Left colon (tissue), 2 donors: ENCODE results near the gene EFNA5. TPM values are rescaled to one million over a fixed set of nuclear protein-coding genes. Genes with fewer than 3 reads are reported as not detected.

Experiments used
- ATAC-seq: fragments of 200-7000 bp; cut with Tn5 transposase; one replicate; pipeline ENCODE4 v1.9.1; 2020; ENCODE audit warnings: mild to moderate bottlenecking, moderate library complexity
- DNase-seq, 2 donors: peaks; one replicate each; pipeline ENCODE4 v3.0.0-alpha.2; 2020
- intact Hi-C, 2 donors: fragments of 100-400 bp; cut with DNase I in 1 of 2; cut with micrococcal nuclease in 1 of 2; formaldehyde crosslinking; loops; one replicate each; pipeline versions ENCODE4 v1.11.2 to v1.14.0; 2022; cut with DNase I, micrococcal nuclease
- total RNA-seq, 2 donors: library from RNA; stranded (reverse); fragmentation: NEBNext Ultra II Directional; extraction: Animal tissue kit (Norgen Biotek cat#: 25700); gene quantifications; one replicate each; pipeline ENCODE4 v1.2.1, GENCODE V29; 2021
- donor health status: DM: no; HTN: no; CAD: no.
- donor health status: DM: yes; HTN: yes; CAD: no.

Gene EFNA5
- total RNA-seq, 2 donors from 2014 or later, result 10.4 to 19.1 TPM

GRCh38 chr5:107539726-107540330 lies 130.9 kb downstream of the EFNA5 start:
- DNase-seq (no peak), ATAC-seq (no peak)
- intact Hi-C loops, result no loop called here

DNA sequence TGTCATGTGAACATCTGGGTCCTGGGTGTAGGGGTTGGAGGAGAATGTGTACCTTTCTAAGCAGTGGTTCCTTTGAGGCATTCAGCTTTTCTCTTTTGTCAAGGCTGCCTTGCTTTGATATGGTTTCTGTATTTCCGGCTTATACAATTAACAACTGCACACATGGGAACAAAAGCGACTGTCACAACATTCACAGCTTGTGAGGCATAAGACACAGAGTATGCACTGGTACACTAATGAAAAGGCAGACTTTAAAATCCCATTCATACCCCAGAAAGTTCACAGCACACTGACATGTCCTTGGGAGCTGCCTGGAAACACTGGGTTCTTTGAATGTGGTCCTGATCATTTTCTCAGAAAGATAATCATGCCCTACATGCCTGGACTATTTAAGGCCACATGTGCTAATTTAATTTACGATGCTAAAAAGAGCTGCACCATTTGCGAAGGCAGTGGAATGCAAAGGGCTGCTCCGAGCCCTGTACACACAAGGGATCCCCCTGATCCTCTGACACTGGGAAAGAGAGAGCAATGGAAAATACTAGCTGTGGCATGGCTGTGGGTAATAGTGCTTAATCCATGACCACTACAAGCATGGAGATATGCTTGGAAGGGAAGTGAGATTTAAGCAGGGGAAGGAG lies 131.8 kb downstream of the EFNA5 start:
- intact Hi-C loops, result no loop called here
- DNase-seq (no peak), ATAC-seq (no peak)

DNA sequence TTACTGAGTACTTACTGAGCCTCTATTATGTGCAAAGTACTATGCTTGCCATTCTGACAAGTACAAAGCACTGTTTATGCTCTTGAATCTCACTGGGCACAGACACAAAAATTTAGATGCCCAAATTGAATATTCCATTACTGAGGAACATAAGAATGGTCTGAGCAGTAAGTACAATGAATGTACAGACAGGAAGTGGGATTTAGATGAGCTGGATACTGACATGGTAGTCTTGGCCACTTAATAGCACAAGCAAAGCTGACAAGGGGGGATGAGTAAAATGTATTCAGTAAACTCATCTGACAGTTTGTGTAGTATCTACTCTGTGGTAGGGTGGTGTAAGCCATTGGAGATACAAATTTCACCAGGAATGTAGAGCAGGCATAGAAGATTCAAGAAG lies 132.4 kb downstream of the EFNA5 start:
- ATAC-seq (no peak), DNase-seq (no peak)
- intact Hi-C loops, result no loop called here

DNA sequence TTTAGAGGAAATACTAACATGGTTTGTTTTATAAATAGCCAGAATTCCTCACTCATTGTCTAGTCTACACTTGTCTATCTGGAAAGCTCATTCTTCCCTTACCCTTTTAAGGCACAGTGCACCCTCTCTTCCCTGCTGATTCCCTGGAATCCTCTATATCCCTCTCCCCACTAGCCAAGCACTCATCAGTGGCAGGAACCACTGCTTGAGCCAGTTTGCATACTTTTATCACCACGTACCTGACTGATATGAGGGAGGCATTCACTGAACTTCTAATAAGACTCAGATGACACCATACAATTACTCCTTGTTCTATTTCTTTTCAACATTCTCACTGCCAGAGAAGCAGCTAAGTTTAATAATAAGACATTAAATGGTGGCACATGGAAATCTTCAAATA lies 134.9 kb downstream of the EFNA5 start:
- ATAC-seq (no peak), DNase-seq (no peak)
- intact Hi-C loops, result no loop called here

- intact Hi-C loops, result no loop called here
- ATAC-seq (no peak), DNase-seq (no peak)
Observed at GRCh38 chr5:107533910-107534876, 136.5 kb downstream of the EFNA5 start.

GRCh38 chr5:107532916-107533315 lies 137.8 kb downstream of the EFNA5 start:
- no peak for ATAC-seq
- intact Hi-C loops, result no loop called here
- no peak for DNase-seq

DNA sequence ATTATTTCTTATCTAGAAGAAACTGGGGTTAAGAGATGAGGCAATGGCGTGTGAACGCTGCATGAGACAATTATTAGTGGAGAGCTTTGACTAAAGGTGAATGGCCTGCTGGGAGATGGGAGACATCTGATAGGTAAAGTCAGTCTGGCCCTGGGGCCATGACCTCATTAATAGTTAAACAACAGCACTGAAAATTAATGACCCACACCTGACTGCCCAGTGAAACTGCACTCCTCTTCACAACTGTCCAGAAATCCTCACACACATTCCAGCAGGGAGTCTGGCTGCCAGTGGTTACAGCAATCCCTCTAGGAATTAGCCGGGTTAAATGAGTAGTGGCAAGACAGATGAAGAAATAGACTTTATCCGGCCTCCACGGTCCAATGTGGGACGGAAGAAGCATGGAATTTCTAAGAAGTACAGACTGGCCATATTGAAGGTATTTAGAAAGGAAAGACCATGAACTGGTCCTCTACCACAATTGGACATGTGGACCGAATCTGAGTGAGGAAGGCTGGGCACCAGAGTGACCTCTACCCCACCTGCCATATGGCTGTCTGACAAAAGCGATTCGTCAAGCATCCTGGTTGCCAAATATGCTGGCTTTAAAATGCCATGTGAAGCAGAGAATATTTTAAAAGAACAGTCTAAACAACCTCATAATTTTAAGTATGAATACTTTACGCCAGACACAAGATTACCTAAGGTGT lies 138.4 kb downstream of the EFNA5 start:
- DNase-seq (no peak), ATAC-seq (no peak)
- intact Hi-C loops, result no loop called here

GRCh38 chr5:107531308-107531707 lies 139.4 kb downstream of the EFNA5 start:
- intact Hi-C loops, result no loop called here
- DNase-seq, result no peak
- ATAC-seq, result no peak

- intact Hi-C loops, result no loop called here
- ATAC-seq (no peak), DNase-seq (no peak)
Observed at GRCh38 chr5:107529618-107530017, 141.1 kb downstream of the EFNA5 start.

GRCh38 chr5:107526270-107526937 lies 144.3 kb downstream of the EFNA5 start:
- no peak for ATAC-seq
- intact Hi-C loops, result no loop called here
- no peak for DNase-seq

DNA sequence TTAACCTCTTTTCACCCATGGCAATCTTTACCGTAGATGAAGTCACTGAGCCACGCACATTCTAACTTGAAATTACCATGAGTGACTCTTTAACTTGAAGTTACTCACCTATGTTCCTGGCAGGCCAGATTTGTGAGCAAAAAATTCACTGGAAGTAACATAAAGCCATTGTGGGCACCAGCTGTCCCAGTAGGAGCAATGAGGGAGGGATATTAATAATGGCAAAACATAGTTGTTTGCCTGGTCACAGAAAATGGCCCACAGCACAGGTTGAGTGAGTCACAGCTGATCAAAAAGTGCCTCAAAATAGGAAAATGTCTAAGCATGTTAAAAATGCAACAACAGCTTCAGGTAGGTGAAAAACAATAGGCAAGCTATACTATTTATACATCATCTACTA lies 146.6 kb downstream of the EFNA5 start:
- ATAC-seq (no peak), DNase-seq (no peak)
- intact Hi-C loops, result no loop called here

- ATAC-seq, result no peak
- DNase-seq, result no peak
- intact Hi-C loops, result no loop called here
Observed at GRCh38 chr5:107523029-107523680, 147.6 kb downstream of the EFNA5 start.

DNA sequence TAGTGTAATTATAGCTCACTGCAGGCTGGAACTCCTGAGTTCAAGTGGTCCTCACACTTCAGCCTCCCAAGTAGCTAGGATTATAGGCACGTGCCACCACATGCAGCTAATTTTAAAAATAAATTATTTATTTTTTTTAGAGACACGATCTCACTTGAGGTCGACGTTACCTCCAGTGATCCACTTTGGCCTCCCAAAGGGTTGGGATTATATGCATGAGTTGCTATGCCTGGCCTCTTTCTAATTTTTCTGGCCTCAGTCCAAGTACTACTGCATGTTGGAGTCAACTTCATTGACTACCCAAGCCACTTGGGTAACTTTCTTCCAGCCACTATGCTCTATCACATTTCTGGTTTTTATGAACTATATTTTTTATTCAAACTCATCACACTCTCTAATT lies 148.3 kb downstream of the EFNA5 start:
- DNase-seq (no peak), ATAC-seq (no peak)
- intact Hi-C loops, result no loop called here

DNA sequence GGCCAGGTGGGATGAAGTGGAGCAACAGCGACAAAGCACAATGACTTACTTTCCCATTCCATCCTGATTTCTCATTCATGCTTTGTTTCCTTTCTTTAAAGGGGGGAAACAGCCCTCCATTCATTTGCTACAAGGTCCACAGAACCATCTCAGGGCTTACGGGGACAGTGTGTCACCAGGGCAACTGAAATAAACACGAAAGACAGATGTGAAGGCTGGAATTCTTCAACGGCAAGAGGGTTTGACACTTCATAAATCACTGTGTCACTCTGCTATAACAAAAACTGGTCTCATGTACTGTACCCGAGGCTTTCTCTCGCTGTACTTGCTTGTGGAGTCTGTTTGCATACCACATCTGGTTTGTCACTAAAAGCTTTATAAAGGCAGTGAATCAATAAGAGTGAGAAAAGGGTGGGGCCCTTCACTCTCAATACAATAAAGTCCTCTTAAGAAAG lies 150.8 kb downstream of the EFNA5 start:
- DNase-seq (no peak), ATAC-seq (peak; percentile 81)

DNA sequence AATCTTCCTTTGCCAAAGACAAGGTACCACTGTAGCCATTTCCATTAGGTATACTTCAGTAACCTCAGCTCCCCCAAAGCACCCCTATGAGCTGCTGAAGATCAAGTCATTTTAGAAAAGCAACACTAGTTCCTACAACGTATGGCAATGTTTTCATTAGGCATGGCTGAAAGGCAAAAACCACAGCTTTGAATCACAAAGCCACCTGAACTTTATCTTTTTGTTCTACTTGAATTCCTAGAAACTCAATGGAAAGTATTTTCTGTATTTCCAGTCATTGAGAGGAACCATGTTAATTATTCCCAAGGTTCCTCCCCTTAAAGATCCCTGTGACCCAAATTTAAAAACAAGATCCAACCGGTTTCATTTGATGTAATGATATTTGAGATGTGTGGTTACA lies 152.1 kb downstream of the EFNA5 start:
- DNase-seq (no peak), ATAC-seq (no peak)
- intact Hi-C loops, result no loop called here

More for the DNA sequence above, 150.8 kb downstream of the EFNA5 start:
- intact Hi-C loops, result no loop called here

DNA sequence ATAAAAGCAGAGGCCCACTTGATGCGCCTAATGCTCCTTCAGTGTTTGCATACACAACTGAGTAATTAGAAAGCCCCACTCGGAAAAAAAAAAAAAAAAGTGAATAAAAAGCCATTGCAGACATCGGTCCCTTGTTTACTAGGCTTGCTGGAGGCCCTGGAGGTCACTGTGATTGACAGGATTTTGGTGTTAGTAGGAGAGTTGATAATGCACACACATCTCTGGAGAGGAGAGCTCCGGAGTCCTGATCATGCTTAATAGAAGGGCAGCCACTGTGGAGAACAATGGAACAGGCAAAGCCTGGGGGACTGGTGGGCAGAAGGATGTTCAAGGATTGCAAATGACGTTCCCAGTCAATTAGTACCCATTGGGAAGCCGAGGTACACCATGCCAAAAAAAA lies 152.5 kb downstream of the EFNA5 start:
- intact Hi-C loops, result no loop called here
- ATAC-seq (no peak), DNase-seq (no peak)

- intact Hi-C loops, result no loop called here
- DNase-seq (no peak), ATAC-seq (peak; percentile 75)
Observed at GRCh38 chr5:107517185-107518033, 153.3 kb downstream of the EFNA5 start.
